Fibroblast of skin of right quadriceps (primary cell): Measurements from ENCODE around the gene LRRC51.

Experiments used
- DNase-seq: peaks from one replicate; pipeline ENCODE4 v3.0.0-alpha.2; 2013

LRRC51 gene

GRCh38 chr11:72070491-72070890 is 10.2 kb upstream of the LRRC51 start:
- DNase-seq = no peak

GRCh38 chr11:72072348-72072747 is 8.3 kb upstream of the LRRC51 start:
- peak; percentile 77 for DNase-seq

DNA sequence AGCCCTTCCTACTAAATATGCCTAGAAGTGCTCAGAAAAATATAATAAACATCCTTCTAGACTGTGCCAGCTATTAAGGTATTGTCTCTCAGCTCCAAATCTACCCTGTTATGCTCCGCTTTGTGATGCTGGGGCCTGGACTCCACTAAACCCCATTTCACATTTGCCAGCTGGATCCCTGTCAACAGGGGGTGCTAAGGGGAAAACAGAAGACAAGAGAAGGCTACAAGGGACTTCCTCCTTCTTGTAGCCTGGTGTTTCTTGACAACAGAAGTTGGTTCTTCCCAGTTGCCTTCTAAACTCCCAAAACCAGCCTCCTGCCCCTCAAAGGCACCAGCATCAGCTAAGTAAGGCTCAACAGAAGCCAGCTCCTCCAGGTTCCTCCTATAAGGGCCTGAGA is 5.5 kb upstream of the LRRC51 start:
- peak; percentile 22 for DNase-seq

DNA sequence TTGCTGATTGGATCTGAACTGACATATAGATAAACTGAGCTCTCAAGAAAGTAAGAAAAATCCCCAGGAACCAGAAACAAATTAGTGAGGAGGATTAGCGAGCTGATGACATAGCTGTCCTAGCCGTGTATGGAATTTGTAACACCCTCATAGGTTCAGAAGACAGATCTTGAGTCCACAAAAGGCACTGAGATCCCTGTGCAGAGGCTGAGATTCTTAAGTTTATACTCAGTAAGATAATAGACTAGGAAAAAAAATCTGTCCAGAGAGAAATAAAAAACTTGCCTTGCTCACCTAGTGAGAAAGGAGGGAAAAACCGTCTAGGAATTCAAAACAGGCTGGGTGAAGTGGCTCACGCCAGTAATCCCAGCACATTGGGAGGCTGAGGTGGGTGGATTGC is 4.9 kb upstream of the LRRC51 start:
- DNase-seq = no peak

GRCh38 chr11:72078477-72078876 is 2.2 kb upstream of the LRRC51 start:
- DNase-seq = no peak

DNA sequence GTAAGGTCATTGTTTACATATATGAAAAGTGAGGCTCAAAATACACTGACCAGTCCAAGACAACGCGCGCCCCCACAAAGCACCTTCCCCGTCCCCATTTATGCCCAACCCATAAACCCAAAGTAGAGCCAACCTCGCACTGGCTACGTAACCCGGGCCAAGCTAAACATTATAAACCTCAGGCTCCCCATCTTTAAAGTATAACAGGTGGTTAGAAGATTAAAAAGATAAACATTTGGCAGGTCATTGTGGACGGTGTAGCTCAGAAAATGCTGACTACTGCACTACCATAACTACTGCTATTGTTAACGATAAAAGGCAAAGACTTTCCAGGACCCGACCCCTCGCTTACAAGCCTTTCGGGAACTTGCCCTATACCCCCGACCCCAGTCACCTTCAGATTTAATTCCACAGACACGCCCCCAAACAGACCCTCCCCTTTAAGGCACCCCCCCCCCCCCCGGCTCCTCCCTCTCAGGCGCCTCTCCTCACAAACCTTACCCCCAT is 778 bp upstream of the LRRC51 start:
- DNase-seq = no peak

DNA sequence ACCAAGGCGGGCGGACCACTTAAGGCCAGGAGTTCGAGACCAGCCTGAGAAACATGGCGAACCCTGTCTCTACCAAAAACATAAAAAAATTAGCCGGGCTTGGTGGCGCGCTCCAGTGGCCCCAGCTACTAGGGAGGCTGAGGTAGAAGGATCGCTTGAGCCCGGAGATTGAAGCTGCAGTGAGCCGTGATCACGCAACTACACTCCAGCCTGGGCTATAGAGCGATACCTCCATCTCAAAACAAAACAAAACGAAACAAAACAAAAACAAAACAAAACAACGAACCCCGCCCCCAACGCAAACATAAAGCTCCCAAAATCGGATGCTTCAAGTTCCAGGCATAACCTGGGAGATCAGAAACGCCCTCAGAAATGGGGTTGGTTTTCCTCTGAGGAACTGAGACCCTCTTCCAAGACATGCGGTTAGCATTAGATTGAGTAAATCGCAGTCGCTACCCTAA is 564 bp downstream of the LRRC51 start:
- DNase-seq = no peak

DNA sequence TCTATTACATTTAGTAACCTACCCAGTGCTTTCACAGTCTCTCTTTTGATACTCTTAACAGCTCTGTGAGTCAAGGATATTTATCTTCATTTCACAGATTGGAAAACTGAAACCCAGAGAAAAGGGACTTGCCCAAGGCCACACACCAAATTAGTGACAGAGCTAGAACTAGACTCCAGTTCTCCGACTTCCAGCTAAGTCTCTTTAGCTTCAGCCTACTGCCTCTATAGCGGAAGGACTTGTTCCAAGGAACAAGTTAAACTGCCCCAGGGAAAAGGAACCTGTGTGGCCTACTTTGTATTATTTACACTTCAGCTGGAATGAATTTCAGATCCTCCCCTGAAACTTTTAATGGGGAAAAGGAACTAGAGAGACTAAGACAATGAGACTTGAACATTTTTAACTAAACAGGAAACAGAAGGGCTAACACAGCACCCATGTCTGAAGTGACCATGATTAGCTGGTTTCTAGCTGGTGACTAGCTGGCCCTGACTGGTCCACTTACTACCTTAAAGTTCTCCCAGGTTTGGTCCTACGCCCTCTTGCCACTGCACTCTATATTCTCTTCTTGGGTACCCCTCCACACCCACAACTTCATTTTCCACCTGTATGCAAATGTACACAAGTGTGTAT is 1.3 kb downstream of the LRRC51 start:
- DNase-seq = no peak

GRCh38 chr11:72083414-72083813 is 2.8 kb downstream of the LRRC51 start:
- DNase-seq = no peak

DNA sequence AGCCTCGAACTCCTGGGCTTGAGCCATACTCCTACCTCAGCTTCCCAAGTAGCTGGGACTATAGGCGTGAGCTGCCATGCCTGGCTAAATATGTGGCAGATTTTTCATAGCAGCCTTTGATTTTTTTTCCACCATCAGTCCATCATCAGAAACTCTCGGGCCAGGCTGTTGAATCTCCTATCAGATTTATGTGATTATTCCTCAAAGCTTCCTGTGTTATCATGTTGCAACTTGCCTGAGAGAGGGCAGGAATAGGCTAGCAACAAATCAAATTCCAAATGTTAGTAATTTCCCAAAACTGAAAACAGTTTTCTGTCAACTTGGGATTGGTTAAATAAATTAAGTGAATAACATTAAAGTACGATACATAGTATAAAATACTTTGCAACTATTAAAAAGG is 3.4 kb downstream of the LRRC51 start:
- DNase-seq = no peak

GRCh38 chr11:72084965-72085364 is 4.3 kb downstream of the LRRC51 start:
- DNase-seq = no peak

- DNase-seq = no peak
These were observed 5.1 kb downstream of the LRRC51 start for GRCh38 chr11:72085621-72086351.

DNA sequence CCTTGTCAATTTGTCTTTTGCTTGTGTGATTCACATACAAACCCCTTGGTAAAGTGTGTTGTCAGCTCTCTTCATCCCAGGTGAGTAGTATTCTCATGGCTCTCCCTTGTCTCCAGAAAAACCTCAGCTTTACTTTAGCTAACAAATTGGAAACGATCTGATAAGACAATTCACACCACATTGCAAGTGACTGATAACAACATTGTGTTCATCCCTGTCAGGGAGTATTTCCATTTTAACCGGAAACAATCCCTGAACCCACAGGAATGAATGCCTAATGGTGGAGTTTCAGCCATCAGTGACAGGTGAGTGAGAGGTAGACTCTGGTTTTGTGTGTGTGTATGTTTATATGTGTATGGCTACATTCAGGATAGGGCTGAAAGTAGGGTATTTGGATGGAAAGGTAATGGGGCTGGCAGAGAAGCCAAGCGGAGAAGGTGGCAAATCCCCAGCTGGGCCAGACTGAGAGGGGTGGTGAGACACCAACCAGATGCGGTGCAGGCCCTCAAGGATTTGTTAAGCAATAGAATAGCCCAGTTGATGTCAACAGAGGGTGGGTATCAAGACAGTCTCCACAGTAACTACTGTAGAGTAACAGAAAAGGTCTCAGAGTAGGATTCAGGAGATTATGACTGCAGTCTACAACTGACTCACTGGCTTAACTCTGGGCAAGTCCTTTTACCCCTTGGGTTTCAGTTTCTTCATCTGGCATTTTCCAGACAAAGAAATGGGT is 7.6 kb downstream of the LRRC51 start:
- DNase-seq = no peak

- DNase-seq = peak; percentile 62
These were observed 10.6 kb downstream of the LRRC51 start for GRCh38 chr11:72091292-72091691.

DNA sequence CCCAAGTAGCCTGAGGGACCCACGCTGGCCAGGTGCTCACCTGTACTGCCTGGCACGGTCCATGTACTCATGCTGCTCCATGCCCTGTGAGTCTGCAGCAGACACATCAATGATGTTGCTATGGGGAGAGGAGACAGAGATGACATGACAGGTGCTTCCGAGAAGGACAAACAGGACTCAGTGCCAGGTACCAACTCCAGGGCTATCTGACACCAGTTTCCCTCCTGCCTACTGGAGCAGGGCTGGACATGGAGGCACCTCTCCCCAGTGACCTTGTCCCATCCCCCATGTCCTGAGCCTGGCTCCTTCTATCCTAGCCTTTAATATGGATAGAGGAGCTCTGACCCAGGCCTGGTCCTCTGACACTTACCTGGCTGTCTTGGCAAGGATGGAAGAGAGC is 18.1 kb downstream of the LRRC51 start:
- DNase-seq = no peak

- DNase-seq = no peak
These were observed 19.4 kb downstream of the LRRC51 start for GRCh38 chr11:72100009-72100408.

DNA sequence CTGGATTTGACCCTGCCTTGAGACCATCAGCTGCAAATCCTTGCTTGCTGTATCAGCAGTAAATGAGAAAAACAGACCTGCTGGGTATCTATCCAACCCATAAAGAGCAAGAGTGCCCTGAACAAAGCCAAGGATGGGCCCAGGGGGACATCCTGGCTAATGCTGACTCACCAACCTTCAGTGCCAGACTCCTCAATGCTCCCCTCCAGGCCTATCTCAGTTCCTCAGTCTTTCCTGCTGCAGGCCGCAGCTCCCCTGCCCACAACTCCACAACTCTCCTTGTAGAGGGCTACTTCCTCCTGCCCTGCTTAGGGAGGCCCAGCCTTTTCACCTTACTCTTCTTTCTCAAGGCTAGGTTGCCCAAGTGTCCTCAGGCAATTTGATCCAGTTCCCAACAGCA is 19.8 kb downstream of the LRRC51 start:
- DNase-seq = no peak

DNA sequence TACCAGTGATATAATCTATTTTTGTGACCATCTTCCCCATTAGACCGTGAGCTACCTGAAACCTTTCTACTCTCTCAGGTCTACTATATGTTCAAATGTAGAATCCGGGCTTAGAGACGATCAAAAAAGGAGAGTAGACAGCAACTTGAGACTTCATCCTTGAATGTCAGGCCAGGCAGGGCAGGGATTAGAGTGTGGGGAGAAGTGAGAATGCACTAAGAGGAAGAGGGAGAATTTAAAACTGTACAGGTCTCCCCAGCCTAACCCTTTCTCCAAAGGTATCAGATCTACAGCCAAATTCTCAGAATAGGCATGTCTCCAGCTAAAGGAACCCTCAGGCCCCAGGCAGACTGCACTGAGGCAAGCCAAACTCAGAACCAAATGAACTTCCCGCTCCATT is 21.5 kb downstream of the LRRC51 start:
- DNase-seq = no peak

DNA sequence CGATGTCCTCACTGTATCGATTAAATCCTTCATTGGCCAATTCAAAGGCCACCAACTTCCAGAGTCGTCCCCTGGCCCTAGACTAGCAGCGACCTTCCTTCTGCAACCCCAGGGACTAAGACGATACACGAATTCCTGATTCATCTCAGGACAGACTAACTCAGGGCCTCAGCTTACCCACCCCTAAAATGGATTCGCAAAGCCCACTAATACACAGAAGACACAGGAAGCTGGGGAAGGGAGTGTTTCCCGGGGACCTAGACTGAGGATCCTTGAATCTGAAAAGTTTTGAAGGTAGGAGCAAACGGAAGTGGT is 21.9 kb downstream of the LRRC51 start:
- DNase-seq = no peak

DNA sequence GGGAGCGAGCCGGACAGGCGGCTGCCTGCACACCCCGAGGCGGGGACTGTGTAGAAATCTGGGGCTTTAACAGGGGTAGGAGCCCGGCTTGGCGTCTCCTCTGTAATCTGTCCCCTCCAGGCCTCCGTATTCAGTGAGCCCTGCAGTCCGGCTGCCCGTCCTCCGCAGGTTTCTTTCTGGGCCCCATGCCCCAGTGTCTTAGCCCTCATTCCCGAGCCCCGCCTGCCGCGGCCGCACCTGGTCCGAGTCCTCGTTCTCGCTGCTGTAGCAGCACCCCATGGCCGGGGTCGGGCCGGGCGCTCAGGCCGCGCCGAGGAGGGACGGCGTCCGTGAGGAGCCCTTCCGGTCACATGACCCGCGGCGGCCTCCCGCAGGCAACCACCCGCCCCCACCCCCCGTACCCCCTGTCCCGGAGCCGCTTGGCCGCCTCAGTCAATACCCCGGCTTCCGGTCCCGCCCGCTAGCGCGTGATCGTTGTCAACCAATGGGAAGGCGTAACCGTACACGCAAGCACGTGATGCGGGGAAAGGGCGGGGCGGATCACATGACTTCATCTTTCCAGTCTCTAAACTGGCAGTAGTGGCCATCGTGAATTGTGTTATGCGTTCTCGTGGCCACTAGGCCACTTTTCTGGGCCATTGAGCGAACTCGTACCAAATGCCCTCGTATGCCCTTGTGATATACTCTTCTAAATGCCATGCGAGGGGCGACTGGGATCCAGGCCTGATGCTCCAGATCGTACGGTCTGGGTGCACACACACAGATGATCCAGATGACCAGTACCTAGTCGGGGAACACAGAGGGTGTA is 22.5 kb downstream of the LRRC51 start, which contains the start of gene LAMTOR1:
Gene LAMTOR1 (minus strand): TSS at position 352 of the 808 bp plus-strand sequence. CDS start 73 bp downstream, at position 279.
- DNase-seq = peak; percentile 99

DNA sequence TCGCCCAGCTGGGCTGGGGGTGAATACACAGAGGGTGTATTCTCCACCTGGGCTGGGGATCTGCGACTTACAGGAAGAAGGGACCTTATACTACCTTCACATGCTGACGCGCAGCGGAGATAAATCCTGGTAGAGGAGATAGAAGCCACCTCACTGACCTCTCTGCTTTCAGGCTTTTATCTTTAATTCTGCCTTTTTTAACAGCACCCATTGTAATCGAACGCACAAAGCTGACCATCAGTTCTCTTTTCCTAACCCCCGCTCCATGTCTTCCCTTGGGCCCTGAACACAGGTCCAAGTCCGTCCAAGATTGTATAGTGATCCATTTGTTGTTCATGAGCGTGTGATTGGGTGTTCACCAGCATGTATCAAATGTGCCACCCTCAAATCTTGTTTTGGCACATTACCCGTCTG is 23.1 kb downstream of the LRRC51 start:
- DNase-seq = no peak

GRCh38 chr11:72105888-72106287 is 25.2 kb downstream of the LRRC51 start, which contains the start of gene TOMT:
Gene TOMT, plus strand, starts transcription at chr11:72105924. Its CDS starts 28 bp downstream, at chr11:72105952.
- no peak for DNase-seq
